K562 (cell line): ENCODE measurements around the gene RNF224. TPM values are rescaled to one million over a fixed set of nuclear protein-coding genes. Genes with fewer than 3 reads are reported as not detected.

Source experiments
- ATAC-seq: fragments of 200-7000 bp; cut with Tn5 transposase; 3 replicates; pipeline ENCODE4 v1.9.1; 2020; ENCODE audit warnings: moderate library complexity
- BruUV-seq: library from RNA; stranded (reverse); fragments of 400-500 nt; replicated peaks from 2 replicates; lab custom pipeline; 2021; lab: Mats Ljungman, UMichigan
- CTCF ChIA-PET: fragments of 300-600 bp; formaldehyde crosslinking; extraction: SDS; loops from one replicate; lab custom pipeline; 2021; ENCODE audit warnings: low intra/inter-chr PET ratio; lab: Yijun Ruan, JAX
- POLR2A ChIA-PET: fragments of 300-600, 350-650 bp; sonication (Branson Sonifier 250); formaldehyde crosslinking; extraction: SDS; loops from one replicate; lab custom pipeline; 2021; ENCODE audit warnings: antibody characterized with exemption, inconsistent platforms; lab: Yijun Ruan, JAX
- DNase-seq, 4 experiments: peaks; one replicate each; pipeline versions ENCODE4 v3.0.0 to v3.0.0-alpha.2; 2011 to 2018; ENCODE audit warnings: low spot score in 3 of 4, mixed read lengths in 3 of 4; ENCODE audit errors: extremely low read depth in 1 of 4
- FAIRE-seq: peaks from 2 replicates; lab custom pipeline; 2011; peaks lifted over from hg19 to GRCh38; lab: Jason Lieb, UNC
- H2AFZ ChIP-seq: 2 replicates; pipeline ENCODE4 v1.6.0; 2011; ENCODE audit warnings: low read depth, low read length, control low read depth, inconsistent platforms
- H3K27ac ChIP-seq: fragments of 200-600 bp; 3 replicates; pipeline ENCODE4 v1.8.0; 2011; ENCODE audit warnings: low read depth, mild to moderate bottlenecking, control low read depth, inconsistent platforms, low read length, moderate library complexity, mixed read lengths; ENCODE audit errors: extremely low read depth
- H3K27me3 ChIP-seq, 2 experiments: fragments of 300-600 bp in 1 of 2; 2 replicates in 1 of 2; 3 replicates in 1 of 2; pipeline versions ENCODE4 v1.6.0 to v1.8.0; 2011; ENCODE audit warnings: inconsistent platforms in 2 of 2, low read length in 2 of 2, mild to moderate bottlenecking in 1 of 2, mixed read lengths in 1 of 2, moderate library complexity in 1 of 2; ENCODE audit not compliant: control insufficient read depth in 2 of 2, insufficient read depth in 2 of 2
- H3K36me3 ChIP-seq: fragments of 300-600 bp; 3 replicates; pipeline ENCODE4 v1.8.0; 2011; ENCODE audit warnings: mild to moderate bottlenecking, low read length, inconsistent platforms; ENCODE audit not compliant: control insufficient read depth, insufficient read depth
- H3K4me1 ChIP-seq, 2 experiments: fragments of 200-600 bp in 1 of 2; replicated peaks in 1 of 2; 2 replicates in 1 of 2; 3 replicates in 1 of 2; pipeline versions ENCODE4 v1.5.1 to v1.8.0; 2011; ENCODE audit warnings: inconsistent platforms in 2 of 2, low read length in 2 of 2, mild to moderate bottlenecking in 1 of 2, mixed read lengths in 1 of 2, moderate library complexity in 1 of 2; ENCODE audit not compliant: control insufficient read depth in 2 of 2, insufficient read depth in 2 of 2
- H3K4me2 ChIP-seq: 2 replicates; pipeline ENCODE4 v1.6.1; 2011; ENCODE audit warnings: low read length, control low read depth, inconsistent platforms, mixed read lengths; ENCODE audit not compliant: insufficient read depth
- H3K4me3 ChIP-seq: fragments of 200-600 bp; sonication (generic), shearing (Covaris generic); 2 replicates; pipeline ENCODE4 v1.5.1; 2016; ENCODE audit warnings: control low read depth, inconsistent platforms
- H3K79me2 ChIP-seq: fragments of 200-600 bp; 3 replicates; pipeline ENCODE4 v1.8.0; 2011; ENCODE audit warnings: low read length, inconsistent platforms; ENCODE audit not compliant: control insufficient read depth, insufficient read depth
- H3K9ac ChIP-seq, 2 experiments: 2 replicates each; pipeline versions ENCODE4 v1.6.0 to v1.6.1; 2011; ENCODE audit warnings: low read depth in 2 of 2, low read length in 2 of 2, control low read depth in 1 of 2, inconsistent platforms in 1 of 2, mild to moderate bottlenecking in 1 of 2, mixed read lengths in 1 of 2; ENCODE audit not compliant: insufficient read depth in 1 of 2
- H3K9me1 ChIP-seq: one replicate; pipeline ENCODE4 v1.6.0; 2011; ENCODE audit warnings: inconsistent platforms, mild to moderate bottlenecking, low read length, moderate library complexity; ENCODE audit not compliant: control insufficient read depth, insufficient read depth
- H3K9me3 ChIP-seq: replicated peaks from 2 replicates; pipeline ENCODE4 v1.5.1; 2011; ENCODE audit warnings: low read depth, low read length, inconsistent platforms; ENCODE audit not compliant: control insufficient read depth, insufficient read depth
- H4K20me1 ChIP-seq: replicated peaks from 2 replicates; pipeline ENCODE4 v1.6.1; 2011; ENCODE audit warnings: low read length, inconsistent platforms, mixed read lengths; ENCODE audit not compliant: control insufficient read depth, insufficient read depth
- BACH1 ChIP-seq: fragments of 200-800 bp; sonication (Bioruptor generic); IDR thresholded peaks from 2 replicates; pipeline ENCODE4 v1.6.1; 2016; ENCODE audit warnings: missing genetic modification characterization, missing compliant biosample characterization
- CC2D1A ChIP-seq: fragments of 450-650 bp; IDR thresholded peaks from 2 replicates; pipeline ENCODE4 v1.6.1; 2017; ENCODE audit warnings: mild to moderate bottlenecking
- DDX20 ChIP-seq: fragments of 450-650 bp; IDR thresholded peaks from 2 replicates; pipeline ENCODE4 v1.6.1; 2016; ENCODE audit warnings: missing genetic modification characterization, low read depth, mild to moderate bottlenecking, missing compliant biosample characterization, moderate library complexity
- EGR1 ChIP-seq: fragments of 450-650 bp; conservative IDR thresholded peaks from 2 replicates; pipeline ENCODE4 v1.6.1; 2017; ENCODE audit warnings: mild to moderate bottlenecking
- ELF1 ChIP-seq: fragments of 200-800 bp; sonication (Bioruptor generic); IDR thresholded peaks from 2 replicates; pipeline ENCODE4 v1.6.1; 2016; ENCODE audit warnings: missing genetic modification characterization, missing compliant biosample characterization
- ETV1 ChIP-seq: fragments of 450-650 bp; conservative IDR thresholded peaks from 2 replicates; pipeline ENCODE4 v1.6.1; 2016; ENCODE audit warnings: missing genetic modification characterization, control low read depth, low read depth, missing compliant biosample characterization
- ETV6 ChIP-seq, 3 experiments: fragments of 150-350 bp in 1 of 3; sonication (generic) in 1 of 3; formaldehyde crosslinking in 1 of 3; IDR thresholded peaks; 2 replicates each; pipeline versions ENCODE4 v1.6.1 to v1.8.0; 2014 to 2022; ENCODE audit warnings: borderline replicate concordance in 2 of 3, low read depth in 2 of 3, antibody characterized with exemption in 1 of 3, low read length in 1 of 3, mild to moderate bottlenecking in 1 of 3, missing genetic modification reagents in 1 of 3
- GABPA ChIP-seq: fragments of 200-800 bp; sonication (Bioruptor generic); conservative IDR thresholded peaks from 2 replicates; pipeline ENCODE4 v1.6.1; 2016; ENCODE audit warnings: low read depth, missing genetic modification characterization, missing compliant biosample characterization
- RBM22 ChIP-seq: fragments of 200-400 bp; formaldehyde crosslinking; IDR thresholded peaks from 2 replicates; pipeline ENCODE4 v1.6.1; 2018; ENCODE audit warnings: low read length, low read depth; ENCODE audit not compliant: poor library complexity, severe bottlenecking
- RFX7 ChIP-seq: fragments of 250-450 bp; sonication (Bioruptor Pico); IDR thresholded peaks from 2 replicates; pipeline ENCODE4 v1.5.1; 2021; ENCODE audit warnings: mild to moderate bottlenecking
- SMARCA5 ChIP-seq: fragments of 450-650 bp; IDR thresholded peaks from 2 replicates; pipeline ENCODE4 v1.6.1; 2016
- ZFPM2 ChIP-seq: fragments of 250-450 bp; sonication (Bioruptor Pico); IDR thresholded peaks from 2 replicates; pipeline ENCODE4 v1.5.1; 2022; ENCODE audit warnings: mild to moderate bottlenecking
- WGBS: fragments of 100-300 bp; shearing (Covaris generic); methylation state at CpG from one replicate; pipeline ENCODE4 v1.1.6; 2016; ENCODE audit warnings: low coverage, mixed read lengths; ENCODE audit not compliant: insufficient coverage; ENCODE audit errors: missing lambda C conversion rate; 5-methylcytosine and 5-hydroxymethylcytosine counted together
- in situ Hi-C: fragments of 300-500 bp; cut with MboI; formaldehyde crosslinking; loops from 4 replicates; pipeline ENCODE4 v1.15.0; 2018; ENCODE audit warnings: inconsistent platforms, mixed read lengths
- intact Hi-C: fragments of 100-400 bp; cut with micrococcal nuclease; formaldehyde crosslinking; loops from 2 replicates; pipeline ENCODE4 v1.14.2; 2022
- polyA plus RNA-seq, 8 experiments: library from polyadenylated mRNA; depleted of rRNA in 4 of 8; stranded (reverse) in 5 of 8; unstranded in 3 of 8; fragments of >200 nt; fragmentation: Nextera tagmentation in 2 of 8; fragmentation: Illumina TruSeq in 1 of 8; extraction: Ambion mirVana in 2 of 8; extraction: Trizol in 1 of 8; gene quantifications; 2 replicates each; pipeline versions ENCODE4 v1.2.1 to v1.2.3, GENCODE V29; 2011 to 2014; ENCODE audit warnings: inconsistent platforms in 1 of 8, missing spikeins in 1 of 8
- total RNA-seq, 7 experiments: library from RNA; depleted of rRNA in 6 of 7; stranded (reverse); fragments of >200 nt in 6 of 7; fragmentation: Illumina TruSeq in 2 of 7; extraction: Trizol in 2 of 7; gene quantifications; 2 replicates each; pipeline versions ENCODE4 v1.2.1 to v1.2.3, GENCODE V29; 2011 to 2021; ENCODE audit warnings: low replicate concordance in 1 of 7
- TF ChIP-seq, protein P1 (sequence below): fragments of 450-650 bp; IDR thresholded peaks from 2 replicates; pipeline ENCODE4 v1.6.1; 2018; ENCODE audit not compliant: partially characterized antibody
- TF ChIP-seq, protein P2 (sequence below), 2 experiments: IDR thresholded peaks; 2 replicates each; pipeline ENCODE4 v1.6.1; 2012; ENCODE audit warnings: improper control_type of control experiment in 2 of 2, low read depth in 2 of 2, low read length in 2 of 2, borderline replicate concordance in 1 of 2

The RNF224 gene
- total and polyA plus RNA-seq, 9 of the 15 experiments (the other 6 are each of a cell fraction or from before 2014, with no cell fraction given), result not detected

DNA sequence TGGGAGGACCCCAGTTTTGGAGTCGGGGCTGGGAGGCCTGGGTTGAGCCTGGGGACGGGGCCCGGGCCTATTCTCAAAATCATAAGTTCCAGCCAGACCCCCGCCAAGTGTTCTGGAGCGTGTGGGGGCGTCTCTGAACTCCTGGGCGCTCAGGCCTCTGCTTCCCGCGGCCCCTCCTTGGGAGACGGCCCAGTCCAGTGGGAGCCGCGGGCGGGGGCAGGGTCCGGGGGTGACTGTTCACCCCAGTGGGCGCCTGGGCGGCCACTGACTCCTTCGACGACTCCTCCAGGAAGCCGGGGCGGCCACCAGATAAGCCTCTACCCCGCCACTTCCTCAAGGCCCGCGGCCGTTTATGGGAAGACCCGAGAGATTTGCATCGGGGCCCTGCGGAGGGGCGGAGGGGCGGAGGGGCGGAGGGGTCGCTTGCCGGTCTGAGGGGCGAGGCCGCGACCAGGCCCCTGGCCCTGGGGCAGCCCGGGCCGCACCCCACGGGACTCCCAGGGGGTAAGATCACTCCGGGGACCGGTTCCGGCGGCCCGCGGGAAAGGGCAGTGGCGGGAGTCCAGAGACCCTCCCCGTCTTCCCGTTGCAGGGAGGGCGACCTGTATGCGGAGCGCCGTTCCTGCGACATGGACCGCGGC lies 50.9 kb downstream of the RNF224 start:
- 2% methylated on average over 39 of the region's 54 CpGs for WGBS
- peak overlapping the region; percentile 98 for H3K27ac ChIP-seq
- H3K36me3 ChIP-seq, result peaks cover 49% of the 10 kb centered on the region; the same call in 1 of the 3 replicates
- POLR2A ChIA-PET, result interaction anchor here (0.6 to 2.6 kb wide), 9 partner anchors 9 to 275 kb away, joined by 3 to 23 read pairs (median 5); partner anchors contain the start of gene TUBB4B
- H3K4me2 ChIP-seq, result peak overlapping the region; percentile 82
- ATAC-seq (peak; percentile 48), FAIRE-seq (no peak), DNase-seq (peak; percentile 64 to 72 (median 65))
- intact Hi-C loops (no loop called here), in situ Hi-C loops (no loop called here)
- H3K9me3 ChIP-seq, result no peaks in the 10 kb centered on the region
- no peaks in the 10 kb centered on the region for H4K20me1 ChIP-seq
- peak overlapping the region; percentile 91 to 92 for H3K9ac ChIP-seq
- TSS peak; percentile 63 for BruUV-seq
- H3K4me3 ChIP-seq, result peak overlapping the region; percentile 88
- H3K27me3 ChIP-seq, result no peaks in the 10 kb centered on the region
- no peaks in the 10 kb centered on the region for H3K9me1 ChIP-seq
- peaks cover 37% of the 10 kb centered on the region for H3K79me2 ChIP-seq
- CTCF ChIA-PET, result interaction anchor here (0.8 to 2.3 kb wide), 2 partner anchors 17 to 145 kb away, joined by 4 to 8 read pairs; partner anchors contain the start of genes EXD3 and NOXA1
- H3K4me1 ChIP-seq, result peaks cover 17 to 86% of the 10 kb centered on the region in 2 experiments
- H2AFZ ChIP-seq, result peak overlapping the region; percentile 51; the same call in 1 of the 2 replicates
- TF ChIP-seq ZFPM2 (CRISPR knock-in tag) (no peak), GABPA (tag) (peak; percentile 10; the same call in 1 of the 2 replicates), EGR1 (peak; percentile 82), RBM22 (peak; percentile 8), ELF1 (tag) (0 out of 2 replicates have a peak, but pooled peaks have one; percentile 8), BACH1 (tag) (no peak), ETV6 (IDR thresholded peaks at IDR 0.05; ENCODE audit: borderline replicate concordance in 1 of 2, low read depth in 2 of 2, low read length in 1 of 2) (no peak; a peak in 2 of 4 replicates), ETV6 (CRISPR knock-in tag; IDR thresholded peaks at IDR 0.05; ENCODE audit: borderline replicate concordance) (0 out of 2 replicates have a peak, but pooled peaks have one; percentile 8), SMARCA5 (no peak), ETV1 (tag) (0 out of 2 replicates have a peak, but pooled peaks have one; percentile 19), DDX20 (tag) (no peak), RFX7 (CRISPR knock-in tag) (no peak), CC2D1A (no peak)
- TF ChIP-seq, protein P1, sequence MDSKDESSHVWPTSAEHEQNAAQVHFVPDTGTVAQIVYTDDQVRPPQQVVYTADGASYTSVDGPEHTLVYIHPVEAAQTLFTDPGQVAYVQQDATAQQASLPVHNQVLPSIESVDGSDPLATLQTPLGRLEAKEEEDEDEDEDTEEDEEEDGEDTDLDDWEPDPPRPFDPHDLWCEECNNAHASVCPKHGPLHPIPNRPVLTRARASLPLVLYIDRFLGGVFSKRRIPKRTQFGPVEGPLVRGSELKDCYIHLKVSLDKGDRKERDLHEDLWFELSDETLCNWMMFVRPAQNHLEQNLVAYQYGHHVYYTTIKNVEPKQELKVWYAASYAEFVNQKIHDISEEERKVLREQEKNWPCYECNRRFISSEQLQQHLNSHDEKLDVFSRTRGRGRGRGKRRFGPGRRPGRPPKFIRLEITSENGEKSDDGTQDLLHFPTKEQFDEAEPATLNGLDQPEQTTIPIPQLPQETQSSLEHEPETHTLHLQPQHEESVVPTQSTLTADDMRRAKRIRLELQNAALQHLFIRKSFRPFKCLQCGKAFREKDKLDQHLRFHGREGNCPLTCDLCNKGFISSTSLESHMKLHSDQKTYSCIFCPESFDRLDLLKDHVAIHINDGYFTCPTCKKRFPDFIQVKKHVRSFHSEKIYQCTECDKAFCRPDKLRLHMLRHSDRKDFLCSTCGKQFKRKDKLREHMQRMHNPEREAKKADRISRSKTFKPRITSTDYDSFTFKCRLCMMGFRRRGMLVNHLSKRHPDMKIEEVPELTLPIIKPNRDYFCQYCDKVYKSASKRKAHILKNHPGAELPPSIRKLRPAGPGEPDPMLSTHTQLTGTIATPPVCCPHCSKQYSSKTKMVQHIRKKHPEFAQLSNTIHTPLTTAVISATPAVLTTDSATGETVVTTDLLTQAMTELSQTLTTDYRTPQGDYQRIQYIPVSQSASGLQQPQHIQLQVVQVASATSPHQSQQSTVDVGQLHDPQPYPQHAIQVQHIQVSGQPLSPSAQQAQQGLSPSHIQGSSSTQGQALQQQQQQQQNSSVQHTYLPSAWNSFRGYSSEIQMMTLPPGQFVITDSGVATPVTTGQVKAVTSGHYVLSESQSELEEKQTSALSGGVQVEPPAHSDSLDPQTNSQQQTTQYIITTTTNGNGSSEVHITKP, result peak; percentile 15
- TF ChIP-seq, protein P2, sequence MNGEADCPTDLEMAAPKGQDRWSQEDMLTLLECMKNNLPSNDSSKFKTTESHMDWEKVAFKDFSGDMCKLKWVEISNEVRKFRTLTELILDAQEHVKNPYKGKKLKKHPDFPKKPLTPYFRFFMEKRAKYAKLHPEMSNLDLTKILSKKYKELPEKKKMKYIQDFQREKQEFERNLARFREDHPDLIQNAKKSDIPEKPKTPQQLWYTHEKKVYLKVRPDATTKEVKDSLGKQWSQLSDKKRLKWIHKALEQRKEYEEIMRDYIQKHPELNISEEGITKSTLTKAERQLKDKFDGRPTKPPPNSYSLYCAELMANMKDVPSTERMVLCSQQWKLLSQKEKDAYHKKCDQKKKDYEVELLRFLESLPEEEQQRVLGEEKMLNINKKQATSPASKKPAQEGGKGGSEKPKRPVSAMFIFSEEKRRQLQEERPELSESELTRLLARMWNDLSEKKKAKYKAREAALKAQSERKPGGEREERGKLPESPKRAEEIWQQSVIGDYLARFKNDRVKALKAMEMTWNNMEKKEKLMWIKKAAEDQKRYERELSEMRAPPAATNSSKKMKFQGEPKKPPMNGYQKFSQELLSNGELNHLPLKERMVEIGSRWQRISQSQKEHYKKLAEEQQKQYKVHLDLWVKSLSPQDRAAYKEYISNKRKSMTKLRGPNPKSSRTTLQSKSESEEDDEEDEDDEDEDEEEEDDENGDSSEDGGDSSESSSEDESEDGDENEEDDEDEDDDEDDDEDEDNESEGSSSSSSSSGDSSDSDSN (IDR thresholded peaks at IDR 0.05; ENCODE audit: borderline replicate concordance in 1 of 2, low read depth in 2 of 2, low read length in 2 of 2), result peak in 1 of 2 experiments; percentile 54; a peak in 1 of 4 replicates
